OCI-LY7 (cell line): ENCODE data around the gene ASB18. TPM values are rescaled to one million over a fixed set of nuclear protein-coding genes. Genes with fewer than 3 reads are reported as not detected.

ENCODE experiments used
- BruUV-seq: library from RNA; stranded (reverse); fragments of 400-500 nt; replicated peaks from 2 replicates; lab custom pipeline; 2021; lab: Mats Ljungman, UMichigan
- CTCF ChIA-PET: fragments of 300-600 bp; sonication (Branson Sonifier 250); formaldehyde crosslinking; loops from one replicate; lab custom pipeline; 2022; ENCODE audit warnings: antibody characterized with exemption; ENCODE audit not compliant: unreplicated experiment; lab: Charles Lee
- POLR2A ChIA-PET: fragments of 300-600 bp; sonication (Branson Sonifier 250); formaldehyde crosslinking; loops from one replicate; lab custom pipeline; 2022; ENCODE audit warnings: antibody characterized with exemption; lab: Charles Lee
- DNase-seq: peaks from one replicate; pipeline ENCODE4 v3.0.0-alpha.2; 2015; ENCODE audit warnings: low spot score
- H2AFZ ChIP-seq: fragments of 200-600 bp; sonication (generic), shearing (Covaris generic); 2 replicates; pipeline ENCODE4 v1.6.1; 2014; ENCODE audit warnings: mild to moderate bottlenecking, antibody characterized with exemption, low read length, moderate library complexity
- H3K27ac ChIP-seq: fragments of 200-600 bp; sonication (generic); 2 replicates; pipeline ENCODE4 v1.5.1; 2014; ENCODE audit warnings: mixed run types, low read depth, mild to moderate bottlenecking, moderate library complexity, low read length, inconsistent platforms; ENCODE audit not compliant: poor library complexity, severe bottlenecking
- H3K36me3 ChIP-seq: fragments of 200-600 bp; sonication (generic); 2 replicates; pipeline ENCODE4 v1.6.1; 2014; ENCODE audit warnings: mild to moderate bottlenecking, antibody characterized with exemption, low read length, moderate library complexity, mixed read lengths; ENCODE audit not compliant: insufficient read depth
- H3K4me1 ChIP-seq: fragments of 200-600 bp; sonication (generic); 2 replicates; pipeline ENCODE4 v1.5.1; 2014; ENCODE audit warnings: mild to moderate bottlenecking, low read length; ENCODE audit not compliant: insufficient read depth, poor library complexity, severe bottlenecking
- H3K4me2 ChIP-seq: fragments of 200-600 bp; sonication (generic); 2 replicates; pipeline ENCODE4 v1.6.1; 2014; ENCODE audit warnings: mild to moderate bottlenecking, low read length
- H3K4me3 ChIP-seq: fragments of 200-600 bp; sonication (generic); 2 replicates; pipeline ENCODE4 v1.5.1; 2014; ENCODE audit warnings: mild to moderate bottlenecking, low read depth, low read length; ENCODE audit not compliant: poor library complexity, severe bottlenecking
- H3K79me2 ChIP-seq: fragments of 200-600 bp; sonication (generic); 2 replicates; pipeline ENCODE4 v1.6.1; 2016; ENCODE audit warnings: low read depth, mild to moderate bottlenecking, low read length, moderate library complexity, mixed read lengths; ENCODE audit not compliant: insufficient read depth
- H3K9me2 ChIP-seq: fragments of 200-600 bp; sonication (generic); 2 replicates; pipeline ENCODE4 v1.6.1; 2016; ENCODE audit warnings: mild to moderate bottlenecking, low read length, mixed read lengths; ENCODE audit not compliant: insufficient read depth
- H3K9me3 ChIP-seq: fragments of 200-600 bp; sonication (generic); 2 replicates; pipeline ENCODE4 v1.6.1; 2014; ENCODE audit warnings: mild to moderate bottlenecking, mixed run types, low read length, mixed read lengths
- H4K20me1 ChIP-seq: fragments of 200-600 bp; sonication (generic); 2 replicates; pipeline ENCODE4 v1.6.1; 2014; ENCODE audit warnings: mild to moderate bottlenecking, antibody characterized with exemption, low read length, moderate library complexity, mixed read lengths; ENCODE audit not compliant: insufficient read depth
- EZH2phosphoT487 ChIP-seq: fragments of 200-600 bp; sonication (generic); IDR thresholded peaks from 2 replicates; pipeline ENCODE4 v1.6.1; 2018; ENCODE audit warnings: low read depth, borderline replicate concordance, mild to moderate bottlenecking, mixed run types, antibody characterized with exemption, low read length, moderate library complexity, mixed read lengths
- intact Hi-C: fragments of 100-400 bp; cut with micrococcal nuclease; formaldehyde crosslinking; loops from one replicate; pipeline ENCODE4 v1.10.0; 2022; ENCODE audit not compliant: unreplicated experiment
- total RNA-seq, 2 experiments: library from RNA; depleted of rRNA in 1 of 2; stranded (reverse); fragments of >200 nt in 1 of 2; shearing (Covaris generic) in 1 of 2; gene quantifications; 2 replicates each; pipeline ENCODE4 v1.2.3, GENCODE V29; 2014 to 2022
- TF ChIP-seq, protein P1 (sequence below): fragments of 200-600 bp; sonication (generic); conservative IDR thresholded peaks from 2 replicates; pipeline ENCODE4 v1.5.1; 2014; ENCODE audit warnings: mild to moderate bottlenecking, antibody characterized with exemption, low read length, moderate library complexity, mixed read lengths

The ASB18 gene
- total RNA-seq, 2 experiments from 2014 or later, result not detected

DNA sequence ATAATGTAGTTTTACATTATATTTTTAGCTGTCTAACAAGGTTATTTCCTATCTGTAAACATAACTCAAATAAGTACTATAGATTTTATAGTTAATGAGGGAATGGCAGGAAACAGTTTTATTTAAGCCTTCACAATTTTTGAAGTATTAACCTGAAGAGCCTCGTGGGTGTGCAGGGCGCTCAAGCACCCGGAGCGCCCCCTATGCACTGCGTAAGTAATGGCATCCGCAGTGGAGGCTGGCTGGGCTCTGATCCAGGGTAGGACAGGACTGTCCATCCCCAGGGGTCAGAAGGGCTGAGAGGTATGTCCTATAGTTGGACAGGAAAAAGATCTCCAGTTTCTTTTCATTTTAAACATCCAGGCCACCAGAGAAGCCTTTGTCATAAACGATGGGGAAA is 87.8 kb downstream of the ASB18 start:
- CTCF ChIA-PET, result no interaction called here
- H3K4me2 ChIP-seq, result no peak overlapping the region

DNA sequence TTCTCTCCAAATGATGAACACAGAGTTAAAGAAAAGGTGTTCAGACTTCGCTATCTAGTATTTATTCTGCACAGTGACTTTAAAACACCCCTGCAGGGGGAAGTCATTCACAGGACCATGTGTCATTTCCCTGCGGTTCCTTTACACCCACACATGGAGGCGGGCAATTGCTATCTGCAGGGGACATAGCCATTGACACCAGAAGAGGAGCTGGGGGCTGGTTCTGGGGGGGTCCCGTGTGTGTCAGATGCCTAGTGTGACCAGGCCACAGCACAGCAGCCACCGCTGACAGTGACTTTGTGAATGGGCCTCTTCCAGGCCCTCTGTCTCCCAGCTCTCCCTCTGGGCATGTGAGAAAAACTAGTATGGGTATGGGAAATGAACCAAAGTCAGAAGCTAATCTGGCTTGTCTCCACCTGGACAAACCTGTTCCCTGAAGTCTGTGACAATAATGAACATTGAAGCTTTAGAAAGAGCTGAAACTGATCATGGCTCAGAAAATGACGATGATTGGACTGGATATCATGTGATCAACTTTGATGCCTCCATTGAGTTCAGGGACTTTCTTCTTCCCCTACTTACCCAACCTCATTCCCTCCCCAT is 88.6 kb downstream of the ASB18 start:
- intact Hi-C loops, result no loop called here
- BruUV-seq, result no TSS peak
- H2AFZ ChIP-seq, result no peak overlapping the region
- POLR2A ChIA-PET, result no interaction called here
- no peak for TF ChIP-seq EZH2phosphoT487
- TF ChIP-seq, protein P1, sequence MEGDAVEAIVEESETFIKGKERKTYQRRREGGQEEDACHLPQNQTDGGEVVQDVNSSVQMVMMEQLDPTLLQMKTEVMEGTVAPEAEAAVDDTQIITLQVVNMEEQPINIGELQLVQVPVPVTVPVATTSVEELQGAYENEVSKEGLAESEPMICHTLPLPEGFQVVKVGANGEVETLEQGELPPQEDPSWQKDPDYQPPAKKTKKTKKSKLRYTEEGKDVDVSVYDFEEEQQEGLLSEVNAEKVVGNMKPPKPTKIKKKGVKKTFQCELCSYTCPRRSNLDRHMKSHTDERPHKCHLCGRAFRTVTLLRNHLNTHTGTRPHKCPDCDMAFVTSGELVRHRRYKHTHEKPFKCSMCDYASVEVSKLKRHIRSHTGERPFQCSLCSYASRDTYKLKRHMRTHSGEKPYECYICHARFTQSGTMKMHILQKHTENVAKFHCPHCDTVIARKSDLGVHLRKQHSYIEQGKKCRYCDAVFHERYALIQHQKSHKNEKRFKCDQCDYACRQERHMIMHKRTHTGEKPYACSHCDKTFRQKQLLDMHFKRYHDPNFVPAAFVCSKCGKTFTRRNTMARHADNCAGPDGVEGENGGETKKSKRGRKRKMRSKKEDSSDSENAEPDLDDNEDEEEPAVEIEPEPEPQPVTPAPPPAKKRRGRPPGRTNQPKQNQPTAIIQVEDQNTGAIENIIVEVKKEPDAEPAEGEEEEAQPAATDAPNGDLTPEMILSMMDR, result no peak
- no peaks in the 10 kb centered on the region for H3K4me1 ChIP-seq
- H3K27ac ChIP-seq, result no peak overlapping the region
- H3K79me2 ChIP-seq, result no peaks in the 10 kb centered on the region
- DNase-seq, result no peak
- H3K9me2 ChIP-seq, result no peaks in the 10 kb centered on the region
- no peaks in the 10 kb centered on the region for H3K9me3 ChIP-seq
- no peaks in the 10 kb centered on the region for H4K20me1 ChIP-seq
- H3K4me2 ChIP-seq, result no peak overlapping the region
- no peaks in the 10 kb centered on the region for H3K36me3 ChIP-seq
- no peak overlapping the region for H3K4me3 ChIP-seq
- CTCF ChIA-PET, result no interaction called here

More for the DNA sequence above, 87.8 kb downstream of the ASB18 start:
- Histone ChIP-seq H3K36me3 (no peaks in the 10 kb centered on the region), H3K79me2 (no peaks in the 10 kb centered on the region), H3K9me2 (no peaks in the 10 kb centered on the region), H4K20me1 (no peaks in the 10 kb centered on the region), H3K4me1 (no peaks in the 10 kb centered on the region), H3K9me3 (no peaks in the 10 kb centered on the region), H3K4me3 (no peak overlapping the region), H2AFZ (no peak overlapping the region), H3K27ac (no peak overlapping the region)
- TF ChIP-seq, protein P1, result peak; percentile 82
- no peak for TF ChIP-seq EZH2phosphoT487
- intact Hi-C loops, result no loop called here
- peak; percentile 32 for DNase-seq
- BruUV-seq, result no TSS peak
- POLR2A ChIA-PET, result no interaction called here
